IPS-20b (cell line): ENCODE results near the gene SNRNP25.
"Not testable (repeated sequence)": the region's sequence is repeated elsewhere in the genome, so short reads cannot be mapped to it uniquely, and the experiment has no call there.

Source experiments
- H3K27ac ChIP-seq: one replicate; pipeline ENCODE4 v1.5.1; 2013; ENCODE audit warnings: low read length
- H3K27me3 ChIP-seq: 2 replicates; pipeline ENCODE4 v1.6.1; 2013; ENCODE audit warnings: mild to moderate bottlenecking, low read length, inconsistent platforms; ENCODE audit not compliant: insufficient read depth
- H3K36me3 ChIP-seq: 2 replicates; pipeline ENCODE4 v1.6.1; 2013; ENCODE audit warnings: low read depth, mild to moderate bottlenecking, inconsistent platforms, low read length, moderate library complexity; ENCODE audit not compliant: insufficient read depth
- H3K4me1 ChIP-seq: 2 replicates; pipeline ENCODE4 v1.6.1; 2013; ENCODE audit warnings: mild to moderate bottlenecking, control low read depth, inconsistent platforms, low read length, moderate library complexity; ENCODE audit not compliant: insufficient read depth
- H3K4me3 ChIP-seq: 2 replicates; pipeline ENCODE4 v1.5.1; 2013; ENCODE audit warnings: mild to moderate bottlenecking, low read length, inconsistent platforms
- H3K9ac ChIP-seq: 2 replicates; pipeline ENCODE4 v1.6.1; 2013; ENCODE audit warnings: low read depth, mild to moderate bottlenecking, inconsistent platforms, low read length, moderate library complexity
- H3K9me3 ChIP-seq: 2 replicates; pipeline ENCODE4 v1.6.1; 2013; ENCODE audit warnings: mild to moderate bottlenecking, low read depth, low read length, inconsistent platforms; ENCODE audit not compliant: insufficient read depth

The SNRNP25 gene

GRCh38 chr16:35011-35677, 18.5 kb upstream of the SNRNP25 start:
- H3K36me3 ChIP-seq = no peaks in the 10 kb centered on the region
- H3K9ac ChIP-seq = no peak overlapping the region
- no peak overlapping the region for H3K4me3 ChIP-seq
- H3K27me3 ChIP-seq = no peaks in the 10 kb centered on the region
- no peaks in the 10 kb centered on the region for H3K9me3 ChIP-seq
- H3K4me1 ChIP-seq = no peaks in the 10 kb centered on the region
- no peak overlapping the region for H3K27ac ChIP-seq

- no peaks in the 10 kb centered on the region for H3K27me3 ChIP-seq
- no peaks in the 10 kb centered on the region for H3K36me3 ChIP-seq
- H3K4me3 ChIP-seq = no peak overlapping the region
- H3K9ac ChIP-seq = no peak overlapping the region
- no peak overlapping the region for H3K27ac ChIP-seq
- no peaks in the 10 kb centered on the region for H3K9me3 ChIP-seq
- H3K4me1 ChIP-seq = no peaks in the 10 kb centered on the region
Observed at GRCh38 chr16:35678-36305, 17.8 kb upstream of the SNRNP25 start.

GRCh38 chr16:36336-36984, 17.2 kb upstream of the SNRNP25 start:
- Histone ChIP-seq H3K4me1 (no peaks in the 10 kb centered on the region), H3K27ac (no peak overlapping the region), H3K4me3 (no peak overlapping the region), H3K9ac (no peak overlapping the region), H3K9me3 (no peaks in the 10 kb centered on the region), H3K36me3 (peaks cover 2% of the 10 kb centered on the region; the same call in 1 of the 2 replicates), H3K27me3 (no peaks in the 10 kb centered on the region)

DNA sequence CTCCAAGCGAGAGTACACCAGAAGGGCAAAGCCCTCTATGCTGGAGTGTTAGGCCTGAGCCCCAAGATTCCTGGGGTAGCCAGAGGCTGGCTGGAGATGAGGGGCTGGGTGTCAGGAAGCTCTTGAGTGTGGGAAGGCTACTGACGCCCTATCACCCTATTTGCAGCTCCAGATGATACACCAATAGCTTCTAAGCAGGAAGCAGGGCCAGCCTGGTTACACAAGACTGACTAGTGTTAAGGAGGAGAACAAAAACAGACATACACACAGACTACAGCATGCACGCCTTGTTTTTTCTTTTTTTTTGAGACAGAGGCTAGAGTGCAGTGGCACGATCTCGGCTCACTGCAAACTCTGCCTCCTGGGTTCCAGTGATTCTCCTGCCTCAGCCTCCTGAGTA, 16.1 kb upstream of the SNRNP25 start:
- no peaks in the 10 kb centered on the region for H3K4me1 ChIP-seq
- H3K27ac ChIP-seq = no peak overlapping the region
- no peak overlapping the region for H3K9ac ChIP-seq
- H3K36me3 ChIP-seq = peaks cover 12% of the 10 kb centered on the region; the same call in 1 of the 2 replicates
- peaks cover 4% of the 10 kb centered on the region; the same call in 1 of the 2 replicates for H3K9me3 ChIP-seq
- no peaks in the 10 kb centered on the region for H3K27me3 ChIP-seq
- H3K4me3 ChIP-seq = no peak overlapping the region

DNA sequence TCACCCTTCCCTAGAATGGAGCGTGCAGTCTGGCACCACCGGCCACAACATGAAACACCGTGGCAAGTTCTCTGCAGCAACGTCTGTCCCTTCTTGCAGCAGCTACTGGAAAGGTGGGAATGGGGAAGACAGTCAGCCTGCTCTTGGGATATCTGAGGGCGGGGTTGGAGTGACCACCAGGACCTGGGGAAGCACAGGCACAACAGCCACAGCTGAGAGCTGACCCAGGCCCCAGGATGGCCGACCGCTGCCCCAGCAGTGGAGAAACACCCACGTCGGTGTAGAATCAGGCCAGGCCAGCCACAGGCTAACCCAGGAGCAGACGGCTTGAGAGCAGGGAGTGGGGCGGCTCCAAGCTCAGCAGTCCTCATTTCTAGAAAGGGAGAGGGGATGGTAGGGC, 15.4 kb upstream of the SNRNP25 start:
- H3K4me3 ChIP-seq, H3K9me3 ChIP-seq, H3K4me1 ChIP-seq, H3K9ac ChIP-seq, H3K27ac ChIP-seq, H3K27me3 ChIP-seq: not testable (repeated sequence)
- H3K36me3 ChIP-seq = peaks cover 19% of the 10 kb centered on the region; the same call in 1 of the 2 replicates

GRCh38 chr16:38941-39892, 14.4 kb upstream of the SNRNP25 start:
- Histone ChIP-seq H3K27ac (no peak overlapping the region), H3K9ac (no peak overlapping the region), H3K4me1 (no peaks in the 10 kb centered on the region), H3K27me3 (no peaks in the 10 kb centered on the region), H3K4me3 (no peak overlapping the region), H3K36me3 (peaks cover 27% of the 10 kb centered on the region), H3K9me3 (peaks cover 14% of the 10 kb centered on the region; the same call in 1 of the 2 replicates)

DNA sequence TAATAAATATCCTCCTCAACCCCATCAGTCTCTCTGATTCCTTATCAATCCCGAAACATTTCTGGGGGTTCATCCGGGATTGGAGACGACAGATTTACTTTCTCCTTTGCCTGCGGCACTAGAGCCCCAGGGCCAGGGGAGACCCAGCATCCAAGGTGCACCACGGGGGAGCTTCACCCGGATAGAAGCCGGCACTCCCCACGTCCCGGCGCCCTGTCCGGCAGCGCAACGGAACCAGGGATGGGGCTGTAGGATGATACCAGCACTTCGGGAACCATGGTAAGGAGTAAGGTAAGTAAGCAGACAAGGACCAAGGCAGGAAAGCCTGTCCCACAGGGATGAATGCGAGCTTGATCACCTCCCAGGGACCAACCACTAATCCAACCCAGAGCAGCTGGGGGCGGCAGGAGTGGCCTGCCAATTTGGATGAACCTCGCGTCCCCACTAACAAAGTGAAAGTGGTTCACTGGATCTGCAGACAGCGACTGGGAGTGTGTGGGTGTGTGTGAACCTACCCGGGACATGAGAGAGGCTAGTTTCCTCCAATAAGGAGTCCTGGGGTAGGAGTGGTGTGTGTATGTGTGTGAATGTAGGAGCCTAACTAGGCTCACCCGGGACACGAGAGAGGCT, 12.1 kb upstream of the SNRNP25 start:
- Histone ChIP-seq H3K36me3 (peaks cover 49% of the 10 kb centered on the region), H3K9ac (no peak overlapping the region), H3K9me3 (peaks cover 14% of the 10 kb centered on the region; the same call in 1 of the 2 replicates), H3K27ac (no peak overlapping the region), H3K27me3 (no peaks in the 10 kb centered on the region), H3K4me1 (no peaks in the 10 kb centered on the region), H3K4me3 (no peak overlapping the region)

DNA sequence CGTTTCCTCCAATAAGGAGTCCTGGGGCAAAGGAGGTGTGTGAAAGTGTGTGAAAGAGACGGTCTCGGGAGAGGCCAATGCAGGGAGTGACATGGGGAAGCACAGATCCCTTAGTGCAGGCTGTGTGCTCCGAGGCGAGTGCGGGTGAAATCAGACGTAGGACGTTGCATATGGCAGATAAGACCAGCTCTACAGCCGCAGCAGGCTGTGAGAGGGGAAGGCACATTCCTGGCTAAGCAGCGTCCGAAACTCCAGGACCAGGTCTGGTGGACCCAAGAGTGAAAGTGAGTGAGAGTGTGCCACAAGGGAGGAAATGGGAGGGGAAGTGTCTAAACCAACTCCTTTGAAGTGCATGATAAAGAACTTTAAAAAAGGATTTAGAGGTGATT, 11.6 kb upstream of the SNRNP25 start:
- H3K9ac ChIP-seq = no peak overlapping the region
- H3K4me3 ChIP-seq = no peak overlapping the region
- peaks cover 53% of the 10 kb centered on the region for H3K36me3 ChIP-seq
- no peaks in the 10 kb centered on the region for H3K4me1 ChIP-seq
- H3K27me3 ChIP-seq = no peaks in the 10 kb centered on the region
- H3K27ac ChIP-seq = no peak overlapping the region
- H3K9me3 ChIP-seq = peaks cover 14% of the 10 kb centered on the region; the same call in 1 of the 2 replicates

DNA sequence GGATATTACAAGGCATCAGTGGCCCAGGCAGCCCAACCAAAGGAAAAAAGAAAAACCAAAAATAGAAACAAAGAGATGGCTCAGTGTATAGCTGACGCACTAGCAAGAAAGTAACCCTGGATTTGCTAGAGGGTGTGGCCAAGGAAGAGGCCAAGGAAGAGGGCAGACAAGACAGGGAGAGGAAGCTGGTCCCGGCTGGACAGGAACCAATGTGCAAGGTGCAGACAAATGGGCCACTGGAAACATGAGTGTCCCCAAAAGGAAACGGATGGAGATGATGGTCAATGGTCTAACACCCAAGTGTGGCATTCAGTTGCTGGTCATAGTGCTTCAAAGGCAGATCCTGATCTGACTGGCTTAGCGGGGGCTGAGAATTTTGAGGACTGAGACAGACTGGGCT, 10.9 kb upstream of the SNRNP25 start:
- H3K9ac ChIP-seq = no peak overlapping the region
- H3K36me3 ChIP-seq = peaks cover 57% of the 10 kb centered on the region
- H3K9me3 ChIP-seq = peaks cover 14% of the 10 kb centered on the region; the same call in 1 of the 2 replicates
- no peak overlapping the region for H3K27ac ChIP-seq
- no peak overlapping the region for H3K4me3 ChIP-seq
- no peaks in the 10 kb centered on the region for H3K27me3 ChIP-seq
- no peaks in the 10 kb centered on the region for H3K4me1 ChIP-seq

- Histone ChIP-seq H3K27me3 (no peaks in the 10 kb centered on the region), H3K4me3 (no peak overlapping the region), H3K27ac (no peak overlapping the region), H3K9me3 (peaks cover 14% of the 10 kb centered on the region; the same call in 1 of the 2 replicates), H3K4me1 (no peaks in the 10 kb centered on the region), H3K9ac (no peak overlapping the region), H3K36me3 (peaks cover 62% of the 10 kb centered on the region)
Observed at GRCh38 chr16:43294-43693, 10.3 kb upstream of the SNRNP25 start.

DNA sequence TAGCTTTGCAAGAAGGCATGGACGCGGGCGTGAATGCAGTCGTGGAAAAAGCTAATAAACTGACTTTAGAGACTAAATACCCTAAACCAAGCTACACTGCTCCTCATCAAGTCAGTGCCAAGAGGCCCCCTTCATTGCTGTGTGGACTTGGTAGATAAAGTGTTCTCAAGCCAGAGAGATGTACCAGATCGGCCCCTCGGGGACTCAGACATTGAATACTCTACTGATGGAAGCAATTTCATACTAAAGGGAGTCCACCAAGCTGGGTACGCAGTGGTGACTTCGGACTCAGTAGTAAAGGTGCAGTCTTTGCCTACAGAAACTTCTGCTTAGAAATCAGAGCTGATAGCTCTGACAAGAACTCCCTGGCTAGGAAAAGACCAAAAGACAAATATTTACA, 9.0 kb upstream of the SNRNP25 start:
- Histone ChIP-seq H3K9me3 (peaks cover 14% of the 10 kb centered on the region; the same call in 1 of the 2 replicates), H3K4me3 (no peak overlapping the region), H3K27me3 (no peaks in the 10 kb centered on the region), H3K9ac (no peak overlapping the region), H3K4me1 (no peaks in the 10 kb centered on the region), H3K27ac (no peak overlapping the region), H3K36me3 (peaks cover 68% of the 10 kb centered on the region)
